Measurements from ENCODE around the gene PKP4. TPM values are rescaled to one million over a fixed set of nuclear protein-coding genes. Genes with fewer than 3 reads are reported as not detected.

PKP4 gene
- total RNA-seq, 1 experiment from 2014 or later: 52.0 TPM

GRCh38 chr2:158561054-158561453, 104.3 kb downstream of the PKP4 start:
- H3K14ac ChIP-seq (ENCODE audit: insufficient read depth, low read length): no peak overlapping the region
- no peak overlapping the region for H2AK5ac ChIP-seq (ENCODE audit: insufficient read length, low read length)
- Mint-ChIP-seq H3K36me3 (ENCODE audit: insufficient read depth in 1 of 3, low read depth in 3 of 3) (peaks cover 0 to 4% (median 0%) of the 10 kb centered on the region in 3 experiments; a peak in 1 of 7 replicates), H3K27me3 (ENCODE audit: low read depth) (no peaks in the 10 kb centered on the region), H3K4me3 (no peak overlapping the region), H3K9me3 (no peaks in the 10 kb centered on the region), H3K4me1 (no peaks in the 10 kb centered on the region), H3K27ac (no peak overlapping the region)
- H2BK12ac ChIP-seq (ENCODE audit: insufficient read length, low read depth, low read length): no peak overlapping the region
- no peak overlapping the region for H3K23ac ChIP-seq (ENCODE audit: insufficient read length, low read depth, low read length)
- H3K18ac ChIP-seq (ENCODE audit: insufficient read length, low read depth, low read length): no peak overlapping the region
- no peak overlapping the region for H2AFZ ChIP-seq (ENCODE audit: low read length)
- H2BK15ac ChIP-seq (ENCODE audit: low read depth, low read length): no peak overlapping the region
- H3K79me2 ChIP-seq (ENCODE audit: insufficient read depth, low read length): no peaks in the 10 kb centered on the region
- no peak overlapping the region for H3T11ph ChIP-seq (ENCODE audit: low read length)
- no peaks in the 10 kb centered on the region for H3K79me1 ChIP-seq (ENCODE audit: insufficient read depth, low read depth, low read length, poor library complexity, severe bottlenecking)
- H3K4me2 ChIP-seq (ENCODE audit: insufficient read depth, insufficient read length, low read length): no peak overlapping the region
- no peaks in the 10 kb centered on the region for H3K4me1 ChIP-seq (ENCODE audit: insufficient read depth, low read length)
- no peak overlapping the region for H2BK20ac ChIP-seq (ENCODE audit: low read depth, low read length, poor library complexity, severe bottlenecking)
- H3K27ac ChIP-seq (ENCODE audit: insufficient read length, low read depth, low read length): no peak overlapping the region
- no CpG with 5 or more reads among the region's 3 CpGs for WGBS (ENCODE audit: extremely low coverage, insufficient read length, low lambda C conversion rate)
- H3K27me3 ChIP-seq (ENCODE audit: insufficient read depth, low read length): no peaks in the 10 kb centered on the region
- H2BK5ac ChIP-seq (ENCODE audit: insufficient read length, low read length): no peak overlapping the region
- DNase-seq: no peak
- no peak overlapping the region for H4K8ac ChIP-seq (replicated peaks; ENCODE audit: insufficient read length, low read depth, low read length)
- no peaks in the 10 kb centered on the region for H4K20me1 ChIP-seq (ENCODE audit: control insufficient read depth, insufficient read depth, insufficient read length)
- no peak overlapping the region for H2BK120ac ChIP-seq (ENCODE audit: low read depth, low read length, poor library complexity, severe bottlenecking)
- H3K9ac ChIP-seq (ENCODE audit: extremely low read depth, insufficient read length, low read length): no peak overlapping the region
- no peaks in the 10 kb centered on the region for H3K9me3 ChIP-seq (ENCODE audit: control insufficient read depth, low read depth, low read length)
- H3K4ac ChIP-seq (ENCODE audit: low read depth, low read length): no peak overlapping the region
- H4K5ac ChIP-seq (ENCODE audit: insufficient read length, low read depth, low read length): no peak overlapping the region
- H3K56ac ChIP-seq (ENCODE audit: insufficient read length, low read depth, low read length): no peak overlapping the region
- no peaks in the 10 kb centered on the region for H3K23me2 ChIP-seq (ENCODE audit: insufficient read length, low read depth, low read length, poor library complexity, severe bottlenecking)
- H4K91ac ChIP-seq (ENCODE audit: insufficient read length, low read depth, low read length): no peak overlapping the region
- TF ChIP-seq CTCF (conservative IDR thresholded peaks at IDR 0.05): no peak
